ENCODE results near the gene CAPN3.

CAPN3 gene

DNA sequence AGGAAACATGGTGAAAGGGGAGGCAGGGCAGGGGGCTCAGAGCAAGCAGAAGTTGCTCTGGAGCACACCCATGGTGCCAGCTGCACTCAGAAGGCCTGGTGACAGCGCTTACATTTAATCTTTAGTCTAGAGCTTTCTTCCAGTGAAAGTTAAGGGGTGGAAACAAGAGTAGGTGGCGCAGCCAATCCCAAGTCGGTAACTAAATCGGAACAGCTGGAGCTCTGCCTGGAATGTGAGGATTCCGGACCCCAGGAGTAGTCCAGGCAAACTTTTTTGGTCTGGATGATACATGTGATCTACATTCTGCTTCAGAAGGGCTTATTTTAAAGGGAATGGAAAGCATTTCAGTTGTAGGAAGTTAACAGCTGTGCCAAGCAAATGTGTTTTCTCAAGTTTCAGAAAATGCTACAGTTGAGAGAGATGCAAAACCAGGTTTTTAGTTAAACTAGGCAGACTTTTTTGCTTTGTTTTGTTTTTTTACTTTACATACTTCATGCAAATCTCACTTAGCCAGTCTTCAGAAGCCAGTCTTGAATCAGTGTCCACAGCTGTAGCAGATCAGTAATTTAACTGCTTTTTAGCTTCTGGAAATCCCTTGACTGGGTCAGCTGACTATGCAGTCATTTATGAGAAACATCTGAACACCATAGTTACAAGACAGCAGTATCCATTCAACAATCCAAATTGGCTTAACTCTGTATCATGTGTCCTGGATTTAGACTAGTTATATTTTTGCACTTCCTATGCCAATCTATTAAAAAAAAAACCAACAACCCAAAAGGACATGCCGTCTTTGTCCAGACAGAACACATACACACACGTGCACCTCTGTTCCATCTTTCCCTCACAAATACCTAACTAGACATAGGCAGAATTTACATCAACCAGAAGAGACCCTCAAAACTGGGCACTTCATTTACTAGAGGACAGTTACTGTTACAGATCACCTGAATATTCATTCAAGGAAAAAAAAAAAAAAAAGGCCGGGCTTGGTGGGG is 98.4 kb downstream of the CAPN3 start:
- DNase-seq: no peak

DNA sequence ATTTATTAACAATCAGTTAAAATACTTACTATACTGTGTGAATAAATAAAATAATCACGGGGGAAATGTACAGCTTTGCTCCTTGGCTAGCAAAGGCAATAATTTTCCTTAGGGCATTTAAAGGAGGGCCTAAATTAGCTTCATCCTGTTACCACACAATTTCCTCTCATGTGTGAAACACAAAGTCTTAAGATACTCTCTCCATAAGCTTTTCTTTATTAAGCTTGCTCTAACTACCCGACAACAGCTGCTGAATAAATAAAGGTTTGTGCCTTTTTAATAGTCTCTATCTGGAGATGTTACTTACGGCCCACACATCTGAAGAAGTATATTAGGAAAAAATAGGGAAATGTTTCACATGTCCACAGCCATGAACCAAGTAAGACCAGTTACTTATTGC is 102.0 kb downstream of the CAPN3 start:
- no peak for DNase-seq
